GF-D8 (cell line): ENCODE data around the gene SSRP1.
"Not testable (repeated sequence)": the region's sequence is repeated elsewhere in the genome, so short reads cannot be mapped to it uniquely, and the experiment has no call there.

Source experiments
- DNase-seq: peaks from one replicate; lab custom pipeline; 2025; lab: John Stamatoyannopoulos, UW

Gene SSRP1

GRCh38 chr11:57338142-57338541, 2.5 kb upstream of the SSRP1 start, which contains the start of gene P2RX3:
P2RX3 (plus strand) TSS chr11:57338352; CDS start chr11:57338551, 199 bp downstream.
- DNase-seq: no peak

GRCh38 chr11:57336856-57337255, 1.2 kb upstream of the SSRP1 start:
- not testable (repeated sequence) for DNase-seq

DNA sequence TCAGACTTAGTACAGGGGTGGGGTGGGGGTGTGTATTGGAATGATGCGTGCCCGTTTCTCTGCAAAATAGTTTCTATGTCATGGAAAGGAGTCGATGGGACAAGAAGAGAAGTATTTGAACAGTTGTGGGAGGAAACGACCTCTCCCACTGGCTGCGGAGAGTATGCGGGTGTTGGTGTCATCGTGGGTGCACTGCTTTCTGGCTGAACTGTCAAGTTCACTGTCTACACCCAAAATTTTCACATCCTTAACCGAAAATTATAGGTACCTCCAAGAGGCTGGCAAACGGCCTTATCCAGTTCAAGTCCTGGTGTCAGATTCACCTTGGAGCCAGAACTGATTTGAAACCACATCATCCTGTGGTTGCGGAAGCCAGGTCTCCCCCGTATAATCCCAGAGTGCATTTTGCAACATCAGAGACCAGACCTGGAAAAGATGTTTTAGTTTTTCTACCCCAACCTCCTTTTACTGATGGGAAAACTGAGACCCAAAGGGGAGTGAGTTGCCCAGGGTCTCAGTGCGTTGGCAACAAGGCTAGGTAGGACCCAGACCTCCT, 497 bp upstream of the SSRP1 start:
- no peak for DNase-seq

DNA sequence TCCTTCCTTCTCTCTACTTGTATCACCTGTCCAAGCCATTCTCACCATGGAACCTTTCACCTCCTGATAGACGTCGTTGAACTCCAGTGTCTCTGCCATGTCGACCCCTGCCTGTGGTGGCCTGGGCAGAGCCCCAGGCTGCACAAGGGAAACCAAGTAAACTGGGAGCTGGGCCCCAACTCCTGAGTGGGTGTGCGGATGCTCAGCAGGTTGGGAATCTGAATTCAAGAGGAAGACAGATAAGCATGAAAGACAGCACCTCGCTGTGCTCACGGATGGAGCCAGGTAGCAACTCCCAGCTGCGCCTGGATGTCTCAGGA, 709 bp downstream of the SSRP1 start:
- DNase-seq: no peak

GRCh38 chr11:57332694-57333440, 2.8 kb downstream of the SSRP1 start:
- DNase-seq: no peak

GRCh38 chr11:57331720-57332119, 4.0 kb downstream of the SSRP1 start:
- DNase-seq: no peak

DNA sequence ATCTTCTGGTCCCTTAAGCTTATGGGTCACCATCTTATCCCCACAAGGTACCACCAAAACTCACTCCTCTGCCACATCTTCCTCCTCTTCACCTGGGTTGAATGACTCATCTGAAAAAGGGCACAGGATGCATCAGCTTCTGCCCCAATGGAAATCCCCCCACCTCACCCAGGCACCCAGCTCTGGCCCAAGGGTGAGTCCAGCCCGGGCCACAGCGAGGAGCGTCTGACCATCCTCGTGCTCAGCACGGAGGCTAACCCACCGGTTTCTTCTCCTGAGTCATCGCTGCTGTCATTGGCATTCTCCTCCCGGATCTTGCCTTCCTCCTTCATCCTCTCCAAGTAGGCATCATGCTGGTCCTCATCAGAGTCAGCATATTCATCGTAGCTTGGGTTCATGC, 5.7 kb downstream of the SSRP1 start:
- no peak for DNase-seq

- DNase-seq: no peak
These were observed 8.0 kb downstream of the SSRP1 start for GRCh38 chr11:57327721-57328120.

- DNase-seq: no peak
These were observed 10.0 kb downstream of the SSRP1 start for GRCh38 chr11:57325735-57326048.

- DNase-seq: peak; percentile 88
These were observed 10.6 kb downstream of the SSRP1 start, which contains the start of gene TNKS1BP1 for GRCh38 chr11:57324886-57325734. TNKS1BP1 (minus strand) TSS chr11:57324952; CDS start chr11:57321885, 3,067 bp downstream.

GRCh38 chr11:57324154-57324885, 11.4 kb downstream of the SSRP1 start:
- DNase-seq: no peak

- DNase-seq: no peak
These were observed 11.9 kb downstream of the SSRP1 start for GRCh38 chr11:57323855-57324153.

- DNase-seq: no peak
These were observed 12.4 kb downstream of the SSRP1 start for GRCh38 chr11:57323167-57323854.

DNA sequence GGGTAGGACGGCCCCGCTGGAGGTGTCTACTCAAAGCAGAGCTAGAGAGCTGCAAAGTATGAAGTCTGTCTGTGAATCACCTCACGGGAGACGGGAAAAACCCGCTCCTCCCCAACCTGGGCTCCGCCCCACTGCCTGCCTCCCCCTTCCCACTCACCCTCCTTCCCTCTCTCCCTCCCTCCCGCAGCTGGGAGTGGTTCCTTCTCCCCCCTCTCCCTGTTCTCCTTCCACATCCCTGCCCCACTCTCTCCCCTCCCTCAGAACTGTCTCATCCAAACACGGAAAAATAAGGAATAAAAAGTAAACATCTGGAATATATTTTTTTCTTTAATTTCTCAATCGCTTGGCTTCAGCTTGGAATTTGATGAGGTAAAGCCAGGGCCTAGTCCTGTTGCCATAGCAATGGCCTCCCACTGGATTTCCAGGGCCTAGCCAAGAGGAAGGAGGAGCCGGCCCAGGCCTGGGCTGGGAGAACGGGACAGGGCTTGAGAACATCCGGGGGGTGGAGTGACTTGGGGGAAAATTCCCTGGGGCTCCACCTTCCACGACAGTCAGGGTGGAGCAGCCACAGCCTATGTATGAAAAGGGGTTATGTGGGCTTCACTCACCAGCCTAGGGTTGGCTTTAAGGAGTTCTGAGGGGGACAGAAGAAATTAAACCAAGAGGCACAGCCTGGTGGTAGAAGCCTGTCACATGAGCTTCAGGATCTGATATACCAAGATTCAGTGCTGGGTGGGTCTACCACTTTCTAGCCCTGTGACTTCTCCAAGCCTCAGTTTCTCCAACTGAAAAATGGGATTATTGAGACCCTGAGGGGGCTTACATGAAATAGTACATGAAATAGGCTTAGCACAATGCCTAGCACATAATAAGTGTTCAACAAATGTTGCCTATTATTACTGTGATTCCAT, 13.2 kb downstream of the SSRP1 start:
- no peak for DNase-seq

DNA sequence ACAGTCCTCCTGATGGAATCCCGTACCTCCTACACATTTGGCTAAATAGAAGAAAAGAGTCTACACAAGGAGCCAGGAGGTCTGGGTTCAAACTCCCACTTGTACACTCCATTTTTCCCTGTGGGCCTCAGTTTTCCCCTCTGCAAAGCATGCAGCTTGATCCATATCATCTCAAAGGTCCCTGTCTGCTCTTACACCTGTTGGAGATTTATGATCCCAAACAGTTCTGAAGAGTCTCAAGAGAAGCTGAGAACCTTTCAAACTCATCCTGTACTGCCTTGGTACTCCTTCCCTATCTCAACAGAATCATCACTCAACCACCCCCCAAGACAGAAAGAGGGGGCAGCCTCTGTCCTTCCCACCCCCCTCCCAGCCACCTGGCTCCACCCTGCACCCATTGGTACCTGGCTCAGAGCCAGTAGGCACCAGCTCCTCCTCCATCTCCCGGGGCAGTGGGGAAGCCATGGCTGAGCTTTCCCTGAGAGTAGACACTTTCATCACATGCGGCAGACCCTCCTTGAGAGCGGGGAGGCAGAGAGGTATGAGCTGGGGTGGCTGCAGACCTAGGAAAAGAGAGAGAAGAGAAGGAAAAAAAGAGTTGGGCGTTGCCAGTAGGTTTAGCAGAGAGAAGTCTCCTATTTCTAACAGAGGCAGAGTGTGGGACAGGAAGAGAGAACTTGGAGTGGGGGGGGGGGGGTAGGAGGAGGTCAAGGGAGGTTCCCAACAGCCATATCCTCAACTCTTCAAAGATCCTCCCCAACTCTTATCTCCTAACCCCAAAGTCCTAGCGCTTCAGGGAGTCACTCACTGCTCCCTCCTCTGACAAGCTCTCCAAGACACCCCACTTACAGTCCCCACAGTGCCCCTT, 14.1 kb downstream of the SSRP1 start:
- no peak for DNase-seq

DNA sequence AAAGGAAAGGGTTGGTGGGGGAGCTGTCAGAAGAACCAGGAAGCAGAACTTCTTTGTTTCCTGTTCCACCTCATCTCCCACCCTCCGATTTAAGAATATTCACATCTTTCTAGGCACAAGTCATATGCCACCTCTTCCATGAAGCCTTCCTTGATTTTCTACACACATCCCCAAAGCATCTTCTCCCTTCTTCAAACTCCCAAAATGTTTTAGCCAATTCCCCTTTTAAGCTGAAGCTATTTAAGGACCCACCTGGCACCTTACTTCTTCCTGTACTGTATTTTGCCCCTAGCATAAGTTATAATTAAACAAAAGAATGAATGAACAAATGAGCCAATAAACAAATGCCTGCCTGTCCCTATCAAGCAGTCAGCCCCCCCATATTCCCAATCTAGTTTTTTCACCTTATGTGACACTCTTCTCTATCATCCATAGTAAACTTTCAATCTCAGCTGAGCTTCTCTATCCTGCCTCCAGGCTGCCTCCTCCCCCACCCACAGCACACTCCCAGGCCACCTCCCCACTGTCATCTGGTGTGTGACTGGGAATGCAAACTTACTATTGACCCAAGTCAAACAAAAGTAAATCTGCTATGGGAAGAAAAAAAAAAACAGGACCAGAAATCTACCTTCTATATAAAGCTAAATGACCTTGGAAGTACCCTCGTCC, 14.8 kb downstream of the SSRP1 start:
- DNase-seq: no peak

- no peak for DNase-seq
These were observed 15.5 kb downstream of the SSRP1 start for GRCh38 chr11:57320067-57320718.

GRCh38 chr11:57318178-57318577, 17.5 kb downstream of the SSRP1 start:
- no peak for DNase-seq

- DNase-seq: no peak
These were observed 19.7 kb downstream of the SSRP1 start for GRCh38 chr11:57316017-57316416.
